ENCODE measurements around the gene IPO8. TPM values are rescaled to one million over a fixed set of nuclear protein-coding genes. Genes with fewer than 3 reads are reported as not detected.

IPO8 gene
- total RNA-seq, 3 donors from 2014 or later = 26.7 to 47.4 (median 43.3) TPM

GRCh38 chr12:30696943-30697342 lies 1.3 kb upstream of the IPO8 start:
- TF ChIP-seq POLR2A (IDR thresholded peaks at IDR 0.05) = no peak
- TF ChIP-seq POLR2AphosphoS5 (IDR thresholded peaks at IDR 0.05) = no peak
- TF ChIP-seq, protein P1, sequence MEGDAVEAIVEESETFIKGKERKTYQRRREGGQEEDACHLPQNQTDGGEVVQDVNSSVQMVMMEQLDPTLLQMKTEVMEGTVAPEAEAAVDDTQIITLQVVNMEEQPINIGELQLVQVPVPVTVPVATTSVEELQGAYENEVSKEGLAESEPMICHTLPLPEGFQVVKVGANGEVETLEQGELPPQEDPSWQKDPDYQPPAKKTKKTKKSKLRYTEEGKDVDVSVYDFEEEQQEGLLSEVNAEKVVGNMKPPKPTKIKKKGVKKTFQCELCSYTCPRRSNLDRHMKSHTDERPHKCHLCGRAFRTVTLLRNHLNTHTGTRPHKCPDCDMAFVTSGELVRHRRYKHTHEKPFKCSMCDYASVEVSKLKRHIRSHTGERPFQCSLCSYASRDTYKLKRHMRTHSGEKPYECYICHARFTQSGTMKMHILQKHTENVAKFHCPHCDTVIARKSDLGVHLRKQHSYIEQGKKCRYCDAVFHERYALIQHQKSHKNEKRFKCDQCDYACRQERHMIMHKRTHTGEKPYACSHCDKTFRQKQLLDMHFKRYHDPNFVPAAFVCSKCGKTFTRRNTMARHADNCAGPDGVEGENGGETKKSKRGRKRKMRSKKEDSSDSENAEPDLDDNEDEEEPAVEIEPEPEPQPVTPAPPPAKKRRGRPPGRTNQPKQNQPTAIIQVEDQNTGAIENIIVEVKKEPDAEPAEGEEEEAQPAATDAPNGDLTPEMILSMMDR (IDR thresholded peaks at IDR 0.05) = no peak

GRCh38 chr12:30696486-30696885 lies 817 bp upstream of the IPO8 start:
- Histone ChIP-seq H3K27me3 (no peaks in the 10 kb centered on the region), H3K27ac (no peak overlapping the region), H3K36me3 (no peaks in the 10 kb centered on the region), H3K4me1 (peaks cover 0 to 10% of the 10 kb centered on the region in 2 donors), H3K9me3 (no peaks in the 10 kb centered on the region), H3K4me3 (peak overlapping the region; percentile 71 to 99 (median 98))
- no peak for TF ChIP-seq POLR2A (IDR thresholded peaks at IDR 0.05)
- TF ChIP-seq, protein P1 (IDR thresholded peaks at IDR 0.05) = no peak
- TF ChIP-seq POLR2AphosphoS5 (IDR thresholded peaks at IDR 0.05) = no peak
- intact Hi-C loops (cut with DNase I; ENCODE audit: low total_unique reads) = no loop called here
- DNase-seq (ENCODE audit: low spot score in 2 of 2) = no peak

More at GRCh38 chr12:30696943-30697342, 1.3 kb upstream of the IPO8 start:
- intact Hi-C loops (cut with DNase I; ENCODE audit: low total_unique reads) = no loop called here
- H3K27me3 ChIP-seq = no peaks in the 10 kb centered on the region
- H3K4me3 ChIP-seq = no peak overlapping the region
- H3K36me3 ChIP-seq = no peaks in the 10 kb centered on the region
- H3K9me3 ChIP-seq = no peaks in the 10 kb centered on the region
- H3K4me1 ChIP-seq = peaks cover 0 to 10% of the 10 kb centered on the region in 2 donors
- no peak for DNase-seq (ENCODE audit: low spot score in 2 of 2)
- H3K27ac ChIP-seq = no peak overlapping the region

DNA sequence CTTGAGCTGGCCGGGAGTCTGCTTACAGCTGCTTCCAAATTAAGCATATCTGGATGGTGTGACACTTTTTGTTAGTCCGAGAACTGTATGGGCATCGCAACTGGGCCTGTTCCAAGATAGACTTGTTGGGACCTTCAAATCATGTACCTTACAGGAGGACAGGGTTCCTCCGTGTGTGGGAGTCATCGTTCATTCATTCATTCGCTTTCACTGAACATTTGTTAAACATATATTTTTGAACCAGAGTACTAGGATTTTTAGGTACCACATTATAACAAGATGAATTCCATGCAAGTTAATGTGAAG lies 387 bp upstream of the IPO8 start:
- intact Hi-C loops (cut with DNase I; ENCODE audit: low total_unique reads) = no loop called here
- peak overlapping the region; percentile 77 to 88 for H3K27ac ChIP-seq

DNA sequence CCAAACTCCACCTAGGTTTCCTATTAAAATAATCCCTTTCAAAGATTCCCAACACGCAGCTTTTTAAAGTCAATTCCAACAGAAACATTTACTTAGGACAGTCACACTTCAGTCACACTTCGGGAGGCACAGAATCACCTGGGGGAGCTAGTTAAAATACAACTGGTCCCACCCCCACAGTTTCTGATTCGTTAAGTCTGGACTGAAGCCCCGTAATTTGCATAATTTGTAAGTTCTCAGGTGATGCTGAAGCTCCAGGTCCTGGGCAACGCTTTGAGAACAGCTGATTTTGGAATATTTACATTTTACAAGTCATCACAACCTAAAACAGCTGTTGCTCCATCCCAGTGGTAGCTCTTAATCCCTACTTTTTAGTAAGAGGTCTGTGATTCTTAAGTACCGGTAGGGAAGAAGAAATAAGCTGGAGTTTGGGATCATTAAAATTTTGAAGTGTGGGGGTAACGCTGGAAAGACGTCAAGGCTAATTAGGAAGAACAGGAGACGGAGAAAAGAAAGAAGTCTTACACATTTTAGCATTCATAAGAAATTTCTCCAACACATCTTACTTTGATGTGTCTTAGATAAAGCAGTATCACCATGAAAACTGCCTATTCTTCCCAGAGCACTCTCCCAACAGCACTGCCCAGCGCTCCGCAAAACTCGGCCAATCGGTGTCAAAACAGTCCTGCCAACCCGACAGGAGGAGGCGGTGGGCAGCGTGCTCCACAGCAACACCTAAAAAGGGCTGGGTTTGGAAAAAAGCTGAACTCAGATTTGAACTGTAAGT lies 1.1 kb downstream of the IPO8 start:
- TF ChIP-seq POLR2A (IDR thresholded peaks at IDR 0.05) (no peak), POLR2AphosphoS5 (IDR thresholded peaks at IDR 0.05) (no peak)
- Histone ChIP-seq H3K27ac (peak overlapping the region; percentile 77 to 88), H3K4me1 (peaks cover 0 to 10% of the 10 kb centered on the region in 2 donors), H3K27me3 (no peaks in the 10 kb centered on the region), H3K4me3 (peak overlapping the region; percentile 71 to 99 (median 98)), H3K9me3 (no peaks in the 10 kb centered on the region), H3K36me3 (no peaks in the 10 kb centered on the region)
- DNase-seq (ENCODE audit: low spot score in 2 of 2) = peak in 1 of 2 donors; percentile 55
- intact Hi-C loops (cut with DNase I; ENCODE audit: low total_unique reads) = loop anchor here (5.0 kb wide), 1 partner anchor 872 kb away; no protein-coding TSS in a partner anchor

More for the DNA sequence above, 387 bp upstream of the IPO8 start:
- Histone ChIP-seq H3K36me3 (no peaks in the 10 kb centered on the region), H3K4me3 (peak overlapping the region; percentile 71 to 99 (median 98)), H3K4me1 (peaks cover 0 to 10% of the 10 kb centered on the region in 2 donors), H3K27me3 (no peaks in the 10 kb centered on the region), H3K9me3 (no peaks in the 10 kb centered on the region)
- DNase-seq (ENCODE audit: low spot score in 2 of 2) = no peak
- TF ChIP-seq POLR2A (IDR thresholded peaks at IDR 0.05) = no peak
- TF ChIP-seq POLR2AphosphoS5 (IDR thresholded peaks at IDR 0.05) = no peak
- TF ChIP-seq, protein P1 (IDR thresholded peaks at IDR 0.05) = no peak

GRCh38 chr12:30692470-30692869 lies 3.2 kb downstream of the IPO8 start:
- H3K4me1 ChIP-seq = peaks cover 0 to 10% of the 10 kb centered on the region in 2 donors
- no peak overlapping the region for H3K27ac ChIP-seq
- no peaks in the 10 kb centered on the region for H3K9me3 ChIP-seq
- H3K27me3 ChIP-seq = no peaks in the 10 kb centered on the region
- intact Hi-C loops (cut with DNase I; ENCODE audit: low total_unique reads) = loop anchor here (5.0 kb wide), 1 partner anchor 870 kb away; no protein-coding TSS in a partner anchor
- TF ChIP-seq POLR2A (IDR thresholded peaks at IDR 0.05) = no peak
- no peak for TF ChIP-seq POLR2AphosphoS5 (IDR thresholded peaks at IDR 0.05)
- TF ChIP-seq, protein P1 (IDR thresholded peaks at IDR 0.05) = no peak
- H3K36me3 ChIP-seq = no peaks in the 10 kb centered on the region
- H3K4me3 ChIP-seq = no peak overlapping the region
- no peak for DNase-seq (ENCODE audit: low spot score in 2 of 2)

All from breast epithelium (tissue), 4 donors.